ENCODE measurements around the gene RGPD4. TPM values are rescaled to one million over a fixed set of nuclear protein-coding genes. Genes with fewer than 3 reads are reported as not detected.

The RGPD4 gene
- total and polyA plus RNA-seq, 2 of the 8 experiments (the other 6 are each of a cell fraction or from before 2014, with no cell fraction given), result not detected

DNA sequence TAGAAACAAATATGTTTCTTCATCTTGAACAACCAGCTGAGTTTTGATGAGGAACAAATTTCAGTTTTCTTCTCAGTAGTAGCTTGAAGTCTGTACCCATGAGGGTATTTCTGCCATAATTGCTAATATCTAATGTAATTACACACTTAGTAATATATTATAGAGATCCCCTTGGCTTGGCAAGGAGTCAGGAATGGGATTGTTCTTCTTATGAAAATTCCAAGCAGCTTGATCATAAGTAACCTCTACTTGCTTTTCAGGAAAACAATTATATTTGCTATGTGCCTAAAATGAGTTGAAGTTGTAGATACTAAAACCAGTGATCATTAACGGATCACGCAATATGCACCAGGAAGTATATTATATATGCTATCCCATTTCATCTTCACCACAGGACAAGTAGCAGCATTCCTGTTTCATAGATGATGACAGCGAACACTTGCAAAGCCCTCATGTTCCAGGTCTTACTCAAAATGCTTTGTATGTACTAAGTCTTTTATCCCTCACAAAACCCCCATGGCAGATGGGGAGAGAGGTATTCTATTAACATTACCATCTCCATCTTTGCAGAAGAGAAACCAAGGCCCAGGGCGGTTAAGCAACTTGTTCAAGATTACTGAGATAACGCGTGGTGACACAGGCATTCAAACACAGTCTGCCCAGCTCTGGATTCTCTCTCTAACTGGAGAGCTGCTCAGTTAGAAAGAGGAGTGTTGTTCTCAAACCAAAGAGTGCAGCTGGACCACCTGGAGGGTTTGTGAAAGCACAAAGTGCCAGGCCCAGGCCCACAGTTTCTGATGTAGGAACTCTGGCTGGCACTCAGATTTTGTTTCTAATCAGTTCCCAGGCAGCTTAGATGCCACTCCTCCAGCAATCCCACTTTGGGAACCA is 21.8 kb upstream of the RGPD4 start (continued):
- TF ChIP-seq, protein P1, sequence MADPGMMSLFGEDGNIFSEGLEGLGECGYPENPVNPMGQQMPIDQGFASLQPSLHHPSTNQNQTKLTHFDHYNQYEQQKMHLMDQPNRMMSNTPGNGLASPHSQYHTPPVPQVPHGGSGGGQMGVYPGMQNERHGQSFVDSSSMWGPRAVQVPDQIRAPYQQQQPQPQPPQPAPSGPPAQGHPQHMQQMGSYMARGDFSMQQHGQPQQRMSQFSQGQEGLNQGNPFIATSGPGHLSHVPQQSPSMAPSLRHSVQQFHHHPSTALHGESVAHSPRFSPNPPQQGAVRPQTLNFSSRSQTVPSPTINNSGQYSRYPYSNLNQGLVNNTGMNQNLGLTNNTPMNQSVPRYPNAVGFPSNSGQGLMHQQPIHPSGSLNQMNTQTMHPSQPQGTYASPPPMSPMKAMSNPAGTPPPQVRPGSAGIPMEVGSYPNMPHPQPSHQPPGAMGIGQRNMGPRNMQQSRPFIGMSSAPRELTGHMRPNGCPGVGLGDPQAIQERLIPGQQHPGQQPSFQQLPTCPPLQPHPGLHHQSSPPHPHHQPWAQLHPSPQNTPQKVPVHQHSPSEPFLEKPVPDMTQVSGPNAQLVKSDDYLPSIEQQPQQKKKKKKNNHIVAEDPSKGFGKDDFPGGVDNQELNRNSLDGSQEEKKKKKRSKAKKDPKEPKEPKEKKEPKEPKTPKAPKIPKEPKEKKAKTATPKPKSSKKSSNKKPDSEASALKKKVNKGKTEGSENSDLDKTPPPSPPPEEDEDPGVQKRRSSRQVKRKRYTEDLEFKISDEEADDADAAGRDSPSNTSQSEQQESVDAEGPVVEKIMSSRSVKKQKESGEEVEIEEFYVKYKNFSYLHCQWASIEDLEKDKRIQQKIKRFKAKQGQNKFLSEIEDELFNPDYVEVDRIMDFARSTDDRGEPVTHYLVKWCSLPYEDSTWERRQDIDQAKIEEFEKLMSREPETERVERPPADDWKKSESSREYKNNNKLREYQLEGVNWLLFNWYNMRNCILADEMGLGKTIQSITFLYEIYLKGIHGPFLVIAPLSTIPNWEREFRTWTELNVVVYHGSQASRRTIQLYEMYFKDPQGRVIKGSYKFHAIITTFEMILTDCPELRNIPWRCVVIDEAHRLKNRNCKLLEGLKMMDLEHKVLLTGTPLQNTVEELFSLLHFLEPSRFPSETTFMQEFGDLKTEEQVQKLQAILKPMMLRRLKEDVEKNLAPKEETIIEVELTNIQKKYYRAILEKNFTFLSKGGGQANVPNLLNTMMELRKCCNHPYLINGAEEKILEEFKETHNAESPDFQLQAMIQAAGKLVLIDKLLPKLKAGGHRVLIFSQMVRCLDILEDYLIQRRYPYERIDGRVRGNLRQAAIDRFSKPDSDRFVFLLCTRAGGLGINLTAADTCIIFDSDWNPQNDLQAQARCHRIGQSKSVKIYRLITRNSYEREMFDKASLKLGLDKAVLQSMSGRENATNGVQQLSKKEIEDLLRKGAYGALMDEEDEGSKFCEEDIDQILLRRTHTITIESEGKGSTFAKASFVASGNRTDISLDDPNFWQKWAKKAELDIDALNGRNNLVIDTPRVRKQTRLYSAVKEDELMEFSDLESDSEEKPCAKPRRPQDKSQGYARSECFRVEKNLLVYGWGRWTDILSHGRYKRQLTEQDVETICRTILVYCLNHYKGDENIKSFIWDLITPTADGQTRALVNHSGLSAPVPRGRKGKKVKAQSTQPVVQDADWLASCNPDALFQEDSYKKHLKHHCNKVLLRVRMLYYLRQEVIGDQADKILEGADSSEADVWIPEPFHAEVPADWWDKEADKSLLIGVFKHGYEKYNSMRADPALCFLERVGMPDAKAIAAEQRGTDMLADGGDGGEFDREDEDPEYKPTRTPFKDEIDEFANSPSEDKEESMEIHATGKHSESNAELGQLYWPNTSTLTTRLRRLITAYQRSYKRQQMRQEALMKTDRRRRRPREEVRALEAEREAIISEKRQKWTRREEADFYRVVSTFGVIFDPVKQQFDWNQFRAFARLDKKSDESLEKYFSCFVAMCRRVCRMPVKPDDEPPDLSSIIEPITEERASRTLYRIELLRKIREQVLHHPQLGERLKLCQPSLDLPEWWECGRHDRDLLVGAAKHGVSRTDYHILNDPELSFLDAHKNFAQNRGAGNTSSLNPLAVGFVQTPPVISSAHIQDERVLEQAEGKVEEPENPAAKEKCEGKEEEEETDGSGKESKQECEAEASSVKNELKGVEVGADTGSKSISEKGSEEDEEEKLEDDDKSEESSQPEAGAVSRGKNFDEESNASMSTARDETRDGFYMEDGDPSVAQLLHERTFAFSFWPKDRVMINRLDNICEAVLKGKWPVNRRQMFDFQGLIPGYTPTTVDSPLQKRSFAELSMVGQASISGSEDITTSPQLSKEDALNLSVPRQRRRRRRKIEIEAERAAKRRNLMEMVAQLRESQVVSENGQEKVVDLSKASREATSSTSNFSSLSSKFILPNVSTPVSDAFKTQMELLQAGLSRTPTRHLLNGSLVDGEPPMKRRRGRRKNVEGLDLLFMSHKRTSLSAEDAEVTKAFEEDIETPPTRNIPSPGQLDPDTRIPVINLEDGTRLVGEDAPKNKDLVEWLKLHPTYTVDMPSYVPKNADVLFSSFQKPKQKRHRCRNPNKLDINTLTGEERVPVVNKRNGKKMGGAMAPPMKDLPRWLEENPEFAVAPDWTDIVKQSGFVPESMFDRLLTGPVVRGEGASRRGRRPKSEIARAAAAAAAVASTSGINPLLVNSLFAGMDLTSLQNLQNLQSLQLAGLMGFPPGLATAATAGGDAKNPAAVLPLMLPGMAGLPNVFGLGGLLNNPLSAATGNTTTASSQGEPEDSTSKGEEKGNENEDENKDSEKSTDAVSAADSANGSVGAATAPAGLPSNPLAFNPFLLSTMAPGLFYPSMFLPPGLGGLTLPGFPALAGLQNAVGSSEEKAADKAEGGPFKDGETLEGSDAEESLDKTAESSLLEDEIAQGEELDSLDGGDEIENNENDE (IDR thresholded peaks at IDR 0.05; ENCODE audit: insufficient replicate concordance, low read length), result no peak
